GM12865 (cell line): ENCODE data around the gene HPSE2.

Experiments
- DNase-seq: peaks from one replicate; pipeline ENCODE4 v3.0.0; 2010; ENCODE audit warnings: low read depth
- H3K4me3 ChIP-seq: 2 replicates; pipeline ENCODE4 v1.5.1; 2011; ENCODE audit warnings: mild to moderate bottlenecking, low read depth, low read length, control low read depth
- CTCF ChIP-seq: IDR thresholded peaks from 2 replicates; pipeline ENCODE4 v1.5.1; 2011; ENCODE audit warnings: low read length, control low read depth, low read depth, inconsistent platforms; ENCODE audit not compliant: insufficient read depth; ENCODE audit errors: missing control alignments

Gene HPSE2

GRCh38 chr10:98808282-98808892 lies 427.3 kb downstream of the HPSE2 start:
- H3K4me3 ChIP-seq, result no peak overlapping the region
- no peak for TF ChIP-seq CTCF
- no peak for DNase-seq

GRCh38 chr10:98800263-98800662 lies 435.4 kb downstream of the HPSE2 start:
- no peak for DNase-seq
- no peak for TF ChIP-seq CTCF
- no peak overlapping the region for H3K4me3 ChIP-seq

- TF ChIP-seq CTCF, result no peak
- no peak for DNase-seq
- H3K4me3 ChIP-seq, result no peak overlapping the region
These were observed 440.2 kb downstream of the HPSE2 start for GRCh38 chr10:98795467-98795866.

- TF ChIP-seq CTCF, result peak; percentile 14
- peak; percentile 13 for DNase-seq
- no peak overlapping the region for H3K4me3 ChIP-seq
These were observed 444.8 kb downstream of the HPSE2 start for GRCh38 chr10:98790817-98791216.

- peak; percentile 7 for DNase-seq
- H3K4me3 ChIP-seq, result no peak overlapping the region
- no peak for TF ChIP-seq CTCF
These were observed 457.3 kb downstream of the HPSE2 start for GRCh38 chr10:98778277-98778759.

GRCh38 chr10:98758463-98758862 lies 477.2 kb downstream of the HPSE2 start:
- H3K4me3 ChIP-seq, result no peak overlapping the region
- no peak for DNase-seq
- TF ChIP-seq CTCF, result no peak

GRCh38 chr10:98748298-98748697 lies 487.4 kb downstream of the HPSE2 start:
- DNase-seq, result peak; percentile 42
- H3K4me3 ChIP-seq, result no peak overlapping the region
- TF ChIP-seq CTCF, result peak; percentile 22
